ENCODE results near the gene ATG7. TPM values are rescaled to one million over a fixed set of nuclear protein-coding genes. Genes with fewer than 3 reads are reported as not detected.

ATG7 gene

Small RNAs within 50 kb of the gene (small RNA-seq; reads per million reads assigned to genes)
- gene AC022001.1 (not detected), gene AC026185.1 (not detected), gene AC083855.1 (not detected)
